GM12872 (cell line): ENCODE data around the gene GYG1.

Experiments used
- CTCF ChIP-seq: IDR thresholded peaks from 3 replicates; pipeline ENCODE4 v1.5.1; 2011; ENCODE audit warnings: low read depth, mild to moderate bottlenecking, low read length, moderate library complexity; ENCODE audit not compliant: insufficient read depth

The GYG1 gene

GRCh38 chr3:148970271-148970670 lies 21.1 kb upstream of the GYG1 start:
- no peak for TF ChIP-seq CTCF

DNA sequence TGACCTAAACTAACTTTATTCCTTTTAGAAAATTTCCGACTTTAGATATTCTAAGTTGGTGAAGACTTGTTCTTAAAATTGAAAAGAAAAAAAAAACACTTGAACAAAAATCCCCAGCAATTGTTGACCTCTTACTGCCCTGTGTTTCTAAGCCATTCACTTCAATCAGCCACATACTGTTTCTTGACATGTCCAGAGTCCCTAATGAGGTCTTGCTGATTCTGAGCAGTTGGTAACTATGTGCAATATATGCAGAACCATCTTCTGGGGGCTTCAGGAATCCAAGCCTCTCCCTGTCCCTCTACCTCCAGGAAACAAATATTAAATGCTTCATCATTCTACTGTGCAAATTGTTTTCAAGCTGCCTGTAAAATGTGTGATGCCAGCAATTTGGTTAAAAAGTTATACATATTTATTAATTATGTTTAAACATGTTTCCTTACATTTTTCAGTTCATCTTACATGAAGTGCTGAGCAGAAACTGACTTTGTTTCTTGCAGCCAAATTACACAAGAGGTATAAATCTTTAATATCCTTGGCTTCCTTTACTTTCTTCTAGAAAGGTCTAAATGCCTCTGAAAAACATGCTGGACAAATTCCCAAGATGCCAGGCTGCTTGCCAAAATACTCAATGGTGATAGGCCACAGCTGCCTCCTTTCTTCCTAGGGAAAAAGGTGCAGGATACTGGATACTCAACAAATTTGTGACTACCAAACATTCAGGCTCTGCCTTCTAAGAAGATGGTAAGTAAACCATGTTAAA lies 19.8 kb upstream of the GYG1 start:
- no peak for TF ChIP-seq CTCF

DNA sequence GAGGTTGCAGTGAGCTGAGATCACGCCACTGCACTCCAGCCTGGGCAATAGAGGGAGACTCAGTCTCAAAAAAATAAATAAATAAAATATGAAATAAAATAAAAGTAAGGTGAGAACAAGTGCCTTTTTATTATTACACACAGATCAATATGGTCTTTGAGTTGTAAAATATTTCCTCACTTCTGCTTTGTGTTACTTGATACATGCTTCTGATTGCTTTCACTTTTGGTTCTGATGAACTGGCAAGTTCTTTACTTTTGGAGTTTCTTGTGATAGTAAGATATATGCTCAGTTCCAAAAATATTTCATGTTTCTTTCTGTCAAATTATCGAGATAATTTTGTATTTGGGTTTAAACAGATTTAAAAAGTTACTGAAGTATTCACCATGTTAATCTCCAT lies 16.6 kb upstream of the GYG1 start:
- TF ChIP-seq CTCF = no peak

- TF ChIP-seq CTCF = no peak
Observed at GRCh38 chr3:148975248-148975647, 16.1 kb upstream of the GYG1 start.

GRCh38 chr3:148975696-148976095 lies 15.6 kb upstream of the GYG1 start:
- TF ChIP-seq CTCF = no peak

GRCh38 chr3:148981273-148981672 lies 10.1 kb upstream of the GYG1 start:
- TF ChIP-seq CTCF = no peak

- no peak for TF ChIP-seq CTCF
Observed at GRCh38 chr3:148990236-148990635, 1.1 kb upstream of the GYG1 start.
